ENCODE results near the gene HTT-AS.

The HTT-AS gene

DNA sequence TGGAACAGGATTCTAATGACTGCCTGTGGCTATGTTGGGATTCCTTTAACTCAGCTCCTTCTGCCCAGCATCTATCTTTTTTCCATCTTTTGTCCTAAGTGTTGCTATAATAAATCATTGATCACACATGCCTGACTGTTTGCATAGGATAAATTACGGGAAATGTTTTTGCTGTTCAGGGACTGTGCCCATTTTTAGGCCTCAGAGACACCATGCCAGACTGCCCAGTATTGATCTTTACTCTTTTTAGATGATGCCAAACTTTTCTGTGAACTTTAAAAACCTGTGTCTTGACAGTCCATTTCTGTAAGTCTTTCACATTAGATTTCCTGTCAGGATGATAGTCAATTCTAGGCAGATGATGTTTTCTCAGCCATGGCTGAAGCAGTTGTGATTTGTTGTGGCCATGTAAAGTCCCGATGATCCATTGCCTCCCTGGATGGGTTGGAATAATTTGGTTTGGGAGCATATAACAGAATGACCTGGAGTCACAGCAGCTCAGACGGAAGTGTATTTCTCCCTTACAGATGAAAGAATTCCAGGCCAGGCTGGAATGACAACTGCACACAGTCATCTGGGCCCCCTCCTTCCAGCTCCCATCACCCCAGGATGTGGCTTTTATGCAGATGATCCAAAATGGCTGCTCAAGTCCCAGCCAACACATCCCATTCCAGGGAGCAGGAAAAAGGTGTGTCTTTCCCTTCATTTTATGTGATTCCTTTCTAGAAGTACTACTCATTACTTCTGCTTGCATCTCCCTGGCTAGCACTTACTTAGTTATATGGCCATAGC is 3.4 kb downstream of the HTT-AS start:
- no peak overlapping the region for H2AFZ ChIP-seq (ENCODE audit: low read length)
- no peak overlapping the region for H3K9ac ChIP-seq (ENCODE audit: low read depth, low read length, poor library complexity, severe bottlenecking)
- H3K4me3 ChIP-seq (ENCODE audit: low read length, poor library complexity, severe bottlenecking) = no peak overlapping the region
- TF ChIP-seq EZH2phosphoT487 (IDR thresholded peaks at IDR 0.05; ENCODE audit: borderline replicate concordance) = no peak
- TF ChIP-seq CTCF (conservative IDR thresholded peaks at IDR 0.05; ENCODE audit: low read length) = no peak
- H3F3A ChIP-seq (ENCODE audit: low read depth) = no peaks in the 10 kb centered on the region
- no peaks in the 10 kb centered on the region for H3K27me3 ChIP-seq (ENCODE audit: insufficient read depth, low read length, poor library complexity, severe bottlenecking)
- no peaks in the 10 kb centered on the region for H3K36me3 ChIP-seq (ENCODE audit: insufficient read depth, low read length)
- peaks cover 8% of the 10 kb centered on the region for H3K4me1 ChIP-seq (ENCODE audit: insufficient read depth, low read length, poor library complexity, severe bottlenecking)
- H3K4me2 ChIP-seq (ENCODE audit: low read depth, low read length, poor library complexity, severe bottlenecking) = no peak overlapping the region
- H3K79me2 ChIP-seq (ENCODE audit: insufficient read depth, low read length) = peaks cover 10% of the 10 kb centered on the region
- no peaks in the 10 kb centered on the region for H3K9me2 ChIP-seq (replicated peaks; ENCODE audit: low read depth, low read length)
- no peaks in the 10 kb centered on the region for H3K9me3 ChIP-seq (ENCODE audit: insufficient read depth, low read depth, low read length)
- H4K20me1 ChIP-seq (ENCODE audit: insufficient read depth, low read length, poor library complexity, severe bottlenecking) = peaks cover 9% of the 10 kb centered on the region

DNA sequence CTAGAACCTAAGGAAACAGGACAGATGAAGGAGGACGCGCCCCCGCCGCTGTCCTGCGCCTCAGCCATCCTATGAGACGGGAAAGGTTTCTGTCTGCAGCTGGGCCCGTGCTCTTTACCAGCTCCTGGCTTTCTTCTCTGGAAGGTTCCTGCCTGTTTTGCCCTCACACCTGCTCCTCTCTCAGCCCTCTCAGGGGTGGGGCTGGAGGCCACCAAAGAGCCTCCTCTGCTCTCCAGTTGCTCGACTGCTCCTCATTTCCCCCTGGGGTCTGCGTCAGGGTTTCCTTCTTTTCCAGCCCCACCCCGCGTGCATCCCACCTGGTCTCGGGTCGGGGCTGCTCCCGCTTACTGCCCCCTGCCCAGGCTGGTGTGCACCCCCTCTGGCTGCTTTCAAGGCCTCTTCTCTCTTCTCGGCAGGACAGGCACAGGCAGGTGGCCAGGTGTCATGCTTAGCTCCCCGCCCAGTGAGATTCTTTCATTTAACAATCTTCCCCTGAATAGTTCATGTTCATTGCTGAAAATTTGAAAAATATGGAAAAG is 4.6 kb downstream of the HTT-AS start:
- no peaks in the 10 kb centered on the region for H3K36me3 ChIP-seq (ENCODE audit: insufficient read depth, low read length)
- no peak overlapping the region for H2AFZ ChIP-seq (ENCODE audit: low read length)
- no peaks in the 10 kb centered on the region for H4K20me1 ChIP-seq (ENCODE audit: insufficient read depth, low read length, poor library complexity, severe bottlenecking)

DNA sequence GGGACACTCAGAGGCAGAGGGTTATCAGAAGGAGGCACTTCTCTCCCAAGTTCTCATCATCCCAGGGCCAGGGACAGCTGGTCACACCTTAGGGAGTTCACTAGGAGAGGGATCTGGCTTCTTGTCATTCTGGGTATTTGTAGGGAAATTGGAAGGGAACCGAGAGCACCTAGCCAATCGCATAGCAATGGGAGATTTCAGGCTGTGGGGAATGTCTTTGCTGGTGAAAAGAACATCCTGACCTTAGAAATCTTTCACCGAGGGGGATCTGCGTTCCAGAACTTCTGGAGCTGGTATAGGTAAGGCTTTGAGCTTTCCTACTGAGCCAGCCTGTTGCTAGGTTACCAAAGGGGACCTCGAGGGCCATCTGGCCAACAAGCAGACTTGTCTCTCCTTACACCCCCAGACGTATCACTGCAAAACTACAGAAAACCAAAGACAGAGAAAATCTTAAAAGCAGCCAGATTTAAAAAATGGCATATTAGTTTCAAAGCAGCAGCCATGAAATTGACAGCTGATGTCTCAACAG is 6.8 kb downstream of the HTT-AS start:
- H2AFZ ChIP-seq (ENCODE audit: low read length) = no peak overlapping the region
- no peaks in the 10 kb centered on the region for H3K79me2 ChIP-seq (ENCODE audit: insufficient read depth, low read length)
- TF ChIP-seq CTCF (conservative IDR thresholded peaks at IDR 0.05; ENCODE audit: low read length) (no peak), EZH2phosphoT487 (IDR thresholded peaks at IDR 0.05; ENCODE audit: borderline replicate concordance) (no peak)
- H4K20me1 ChIP-seq (ENCODE audit: insufficient read depth, low read length, poor library complexity, severe bottlenecking) = no peaks in the 10 kb centered on the region
- no peaks in the 10 kb centered on the region for H3F3A ChIP-seq (ENCODE audit: low read depth)
- H3K4me2 ChIP-seq (ENCODE audit: low read depth, low read length, poor library complexity, severe bottlenecking) = no peak overlapping the region
- H3K9me3 ChIP-seq (ENCODE audit: insufficient read depth, low read depth, low read length) = no peaks in the 10 kb centered on the region
- H3K36me3 ChIP-seq (ENCODE audit: insufficient read depth, low read length) = no peaks in the 10 kb centered on the region
- no peaks in the 10 kb centered on the region for H3K4me1 ChIP-seq (ENCODE audit: insufficient read depth, low read length, poor library complexity, severe bottlenecking)
- H3K4me3 ChIP-seq (ENCODE audit: low read length, poor library complexity, severe bottlenecking) = no peak overlapping the region
- H3K9ac ChIP-seq (ENCODE audit: low read depth, low read length, poor library complexity, severe bottlenecking) = no peak overlapping the region
- no peaks in the 10 kb centered on the region for H3K27me3 ChIP-seq (ENCODE audit: insufficient read depth, low read length, poor library complexity, severe bottlenecking)
- no peaks in the 10 kb centered on the region for H3K9me2 ChIP-seq (replicated peaks; ENCODE audit: low read depth, low read length)

More for the DNA sequence above, 4.6 kb downstream of the HTT-AS start:
- no peaks in the 10 kb centered on the region for H3K27me3 ChIP-seq (ENCODE audit: insufficient read depth, low read length, poor library complexity, severe bottlenecking)
- H3K9me3 ChIP-seq (ENCODE audit: insufficient read depth, low read depth, low read length) = no peaks in the 10 kb centered on the region
- no peaks in the 10 kb centered on the region for H3F3A ChIP-seq (ENCODE audit: low read depth)
- H3K4me3 ChIP-seq (ENCODE audit: low read length, poor library complexity, severe bottlenecking) = no peak overlapping the region
- H3K4me2 ChIP-seq (ENCODE audit: low read depth, low read length, poor library complexity, severe bottlenecking) = no peak overlapping the region
- no peaks in the 10 kb centered on the region for H3K9me2 ChIP-seq (replicated peaks; ENCODE audit: low read depth, low read length)
- TF ChIP-seq EZH2phosphoT487 (IDR thresholded peaks at IDR 0.05; ENCODE audit: borderline replicate concordance) (no peak), CTCF (conservative IDR thresholded peaks at IDR 0.05; ENCODE audit: low read length) (no peak)
- peaks cover 5% of the 10 kb centered on the region for H3K4me1 ChIP-seq (ENCODE audit: insufficient read depth, low read length, poor library complexity, severe bottlenecking)
- no peak overlapping the region for H3K9ac ChIP-seq (ENCODE audit: low read depth, low read length, poor library complexity, severe bottlenecking)
- H3K79me2 ChIP-seq (ENCODE audit: insufficient read depth, low read length) = no peaks in the 10 kb centered on the region; the same call in 1 of the 2 replicates

Measured in Loucy (cell line).